Heart left ventricle (tissue), 16 donors: ENCODE results near the gene ACAP2. TPM values are rescaled to one million over a fixed set of nuclear protein-coding genes. Genes with fewer than 3 reads are reported as not detected.

Source experiments
- ATAC-seq, 4 donors: fragments of 200-7000 bp; cut with Tn5 transposase; one replicate each; pipeline ENCODE4 v1.9.1; 2020 to 2022; ENCODE audit warnings: moderate library complexity in 4 of 4, mild to moderate bottlenecking in 3 of 4, moderate number of reproducible peaks in 1 of 4
- DNase-seq, 5 donors: peaks; one replicate each; pipeline ENCODE4 v3.0.0-alpha.2; 2020
- H3K27ac ChIP-seq, 12 donors: fragments of 200-600 bp; sonication (generic) in 4 of 12; one replicate each; pipeline versions ENCODE4 v1.5.0 to v1.8.0; 2016 to 2022; ENCODE audit warnings: mild to moderate bottlenecking in 2 of 12
- H3K27me3 ChIP-seq, 9 donors: fragments of 200-600 bp; sonication (generic) in 2 of 9; one replicate each; pipeline versions ENCODE4 v1.5.1 to v1.8.0; 2016 to 2022; ENCODE audit warnings: mild to moderate bottlenecking in 3 of 9
- H3K36me3 ChIP-seq, 9 donors: fragments of 200-600 bp; sonication (generic) in 2 of 9; one replicate each; pipeline versions ENCODE4 v1.5.0 to v1.8.0; 2018 to 2022; ENCODE audit warnings: mild to moderate bottlenecking in 2 of 9
- H3K4me1 ChIP-seq, 12 donors: fragments of 200-600 bp; sonication (generic) in 4 of 12; one replicate each; pipeline versions ENCODE4 v1.5.0 to v1.8.0; 2016 to 2022; ENCODE audit warnings: mild to moderate bottlenecking in 3 of 12
- H3K4me3 ChIP-seq, 12 donors: fragments of 200-600 bp; sonication (generic) in 4 of 12; one replicate each; pipeline versions ENCODE4 v1.5.0 to v1.8.0; 2017 to 2022; ENCODE audit warnings: mild to moderate bottlenecking in 9 of 12, moderate library complexity in 4 of 12
- H3K9me3 ChIP-seq, 12 donors: fragments of 200-600 bp; sonication (generic) in 4 of 12; one replicate each; pipeline versions ENCODE4 v1.5.0 to v1.8.0; 2016 to 2022; ENCODE audit warnings: mild to moderate bottlenecking in 1 of 12
- CTCF ChIP-seq, 12 donors: fragments of 200-600 bp; sonication (generic) in 4 of 12; IDR thresholded peaks; one replicate each; pipeline versions ENCODE4 v1.5.0 to v1.8.0; 2018 to 2022; ENCODE audit warnings: antibody characterized with exemption in 12 of 12, mild to moderate bottlenecking in 5 of 12
- POLR2A ChIP-seq, 2 donors: fragments of 450-650 bp; IDR thresholded peaks; one replicate each; pipeline ENCODE4 v1.6.1; 2017; ENCODE audit warnings: antibody characterized with exemption in 2 of 2, mild to moderate bottlenecking in 2 of 2, moderate library complexity in 2 of 2
- WGBS, 4 donors: extraction: QIAGEN DNeasy Blood & Tissue Kit in 2 of 4; methylation state at CpG; one replicate each; pipeline versions ENCODE4 v1.1.5 to v1.1.7; 2013 to 2018; 5-methylcytosine and 5-hydroxymethylcytosine counted together
- intact Hi-C, 10 donors: fragments of 100-400 bp; cut with DNase I; formaldehyde crosslinking; loops; one replicate each; pipeline versions ENCODE4 v1.11.1 to v1.14.2; 2022
- polyA plus RNA-seq, 2 donors: library from polyadenylated mRNA; stranded (reverse); fragments of 200-250 nt; gene quantifications; one replicate each; pipeline ENCODE4 v1.2.3, GENCODE V29; 2013
- total RNA-seq, 9 donors: library from RNA; depleted of rRNA in 2 of 9; stranded (reverse); fragments of >200 nt in 2 of 9; fragmentation: NEBNext Ultra II Directional in 3 of 9; extraction: Animal tissue kit (Norgen Biotek cat#: 25700) in 3 of 9; gene quantifications; one replicate each; pipeline versions ENCODE4 v1.1.0 to v1.2.4, GENCODE V29; 2016 to 2023
- donor health status: ischemic (EF 13 %, LVEDD 7.1; RV severe dilation, severe dysfunction).
- donor health status: healthy with polysubstance abuse.
- donor health status: DM: no; HTN: yes; CAD: no.
- donor health status: DM: no; HTN: no; CAD: no.
- donor health status: ischemic (EF 25% LVEDD 6.9; RV normal size, moderate dysfunction).
- donor health status: ischemic (EF 25% LVEDD 5.7; RV mildly dilated, moderate dysfunction).
- donor health status: healthy.
- donor health status: DM: yes; HTN: yes; CAD: no.
- donor health status: ischemic (EF 35%, LVEDD 5.7; RV mildly dilated, moderate dysfunction).
- donor health status: nonischemic (EF 11% LVEDD 7.7; RV severe dilation, severe dysfunction).
- donor health status: DM: yes; HTN: yes; CAD: no.
- donor health status: PGD.
- donor health status: ischemic (EF 29% LVEDD 5.4; RV normal size, mild dysfunction).
- donor health status: nonischemic (EF 23%, LVEDD 6.1; RV moderate dilation, normal function).

The ACAP2 gene
- total and polyA plus RNA-seq, 11 donors: 4.4 to 39.2 (median 15.4) TPM

- Histone ChIP-seq H3K4me1 (peaks cover 3 to 36% (median 23%) of the 10 kb centered on the region in 12 donors), H3K4me3 (peak overlapping the region; percentile 54 to 100 (median 94)), H3K27me3 (no peaks in the 10 kb centered on the region), H3K36me3 (no peaks in the 10 kb centered on the region), H3K27ac (peak overlapping the region; percentile 47 to 99 (median 96)), H3K9me3 (no peaks in the 10 kb centered on the region)
- peak; percentile 49 to 70 (median 54) for DNase-seq
- ATAC-seq: peak in 3 of 4 donors; percentile 2 to 16 (median 6)
- peak in 1 of 12 donors; percentile 1 for TF ChIP-seq CTCF (IDR thresholded peaks at IDR 0.05)
- TF ChIP-seq POLR2A (IDR thresholded peaks at IDR 0.05): no peak
- intact Hi-C loops: loop anchor here in 6 of 10 donors (5.0 to 10.0 kb wide), 4 partner anchors 83 to 770 kb away; partner anchors contain the start of genes XXYLT1 (in 4 of the 6) and LSG1 (in 1 of the 6)
- WGBS, 4 donors: 0 to 2% (median 0%) methylated on average over 35 to 43 of the region's 43 CpGs
Measured at GRCh38 chr3:195441992-195442572, 738 bp downstream of the ACAP2 start.

- WGBS, 4 donors: 15 to 16% (median 16%) methylated on average over 9 to 13 of the region's 13 CpGs
- Histone ChIP-seq H3K4me3 (peak overlapping the region; percentile 54 to 100 (median 94)), H3K36me3 (no peaks in the 10 kb centered on the region), H3K9me3 (no peaks in the 10 kb centered on the region), H3K27me3 (no peaks in the 10 kb centered on the region), H3K4me1 (peaks cover 3 to 40% (median 23%) of the 10 kb centered on the region in 12 donors), H3K27ac (peak overlapping the region; percentile 47 to 99 (median 96))
- DNase-seq (peak in 1 of 5 donors; percentile 65), ATAC-seq (peak in 1 of 4 donors; percentile 21)
- TF ChIP-seq POLR2A (IDR thresholded peaks at IDR 0.05): no peak
- no peak for TF ChIP-seq CTCF (IDR thresholded peaks at IDR 0.05)
- intact Hi-C loops: loop anchor here in 6 of 10 donors (5.0 to 10.0 kb wide), 4 partner anchors 83 to 769 kb away; partner anchors contain the start of genes XXYLT1 (in 4 of the 6) and LSG1 (in 1 of the 6)
Measured at GRCh38 chr3:195441476-195441991, 1.3 kb downstream of the ACAP2 start.

GRCh38 chr3:195441051-195441450 lies 1.8 kb downstream of the ACAP2 start:
- no peaks in the 10 kb centered on the region for H3K9me3 ChIP-seq
- H3K36me3 ChIP-seq: no peaks in the 10 kb centered on the region
- intact Hi-C loops: loop anchor here in 6 of 10 donors (5.0 to 10.0 kb wide), 4 partner anchors 84 to 769 kb away; partner anchors contain the start of genes XXYLT1 (in 4 of the 6) and LSG1 (in 1 of the 6)
- no peaks in the 10 kb centered on the region for H3K27me3 ChIP-seq
- H3K27ac ChIP-seq: peak overlapping the region in 10 of 12 donors; percentile 86 to 99 (median 96)
- TF ChIP-seq POLR2A (IDR thresholded peaks at IDR 0.05): no peak
- no peak for TF ChIP-seq CTCF (IDR thresholded peaks at IDR 0.05)
- DNase-seq (no peak), ATAC-seq (no peak)
- 31 to 48% (median 40%) methylated on average over 2 of the region's 2 CpGs for WGBS, 4 donors
- peak overlapping the region in 9 of 12 donors; percentile 66 to 100 (median 97) for H3K4me3 ChIP-seq
- H3K4me1 ChIP-seq: peaks cover 3 to 40% (median 23%) of the 10 kb centered on the region in 12 donors

GRCh38 chr3:195440379-195440778 lies 2.4 kb downstream of the ACAP2 start:
- Histone ChIP-seq H3K4me1 (peaks cover 3 to 44% (median 23%) of the 10 kb centered on the region in 12 donors), H3K4me3 (peak overlapping the region in 1 of 12 donors; percentile 100), H3K9me3 (no peaks in the 10 kb centered on the region), H3K36me3 (no peaks in the 10 kb centered on the region), H3K27me3 (no peaks in the 10 kb centered on the region), H3K27ac (peak overlapping the region in 2 of 12 donors; percentile 99)
- intact Hi-C loops: loop anchor here in 6 of 10 donors (5.0 to 10.0 kb wide), 4 partner anchors 84 to 768 kb away; partner anchors contain the start of genes XXYLT1 (in 4 of the 6) and LSG1 (in 1 of the 6)
- TF ChIP-seq POLR2A (IDR thresholded peaks at IDR 0.05) (no peak), CTCF (IDR thresholded peaks at IDR 0.05) (no peak)
- WGBS, 4 donors: 82 to 86% (median 85%) methylated on average over 1 of the region's 1 CpG
- DNase-seq (no peak), ATAC-seq (no peak)
